HG02938 (cell line): ENCODE data around the gene SPTY2D1.
"Not testable (repeated sequence)": the region's sequence is repeated elsewhere in the genome, so short reads cannot be mapped to it uniquely, and the experiment has no call there.

Experiments
- ATAC-seq: cut with Tn5 transposase; IDR thresholded peaks from one replicate; pipeline ENCODE4 v1.9.1; 2021; ENCODE audit warnings: mild to moderate bottlenecking, moderate library complexity; ENCODE audit not compliant: unreplicated experiment

SPTY2D1 gene

DNA sequence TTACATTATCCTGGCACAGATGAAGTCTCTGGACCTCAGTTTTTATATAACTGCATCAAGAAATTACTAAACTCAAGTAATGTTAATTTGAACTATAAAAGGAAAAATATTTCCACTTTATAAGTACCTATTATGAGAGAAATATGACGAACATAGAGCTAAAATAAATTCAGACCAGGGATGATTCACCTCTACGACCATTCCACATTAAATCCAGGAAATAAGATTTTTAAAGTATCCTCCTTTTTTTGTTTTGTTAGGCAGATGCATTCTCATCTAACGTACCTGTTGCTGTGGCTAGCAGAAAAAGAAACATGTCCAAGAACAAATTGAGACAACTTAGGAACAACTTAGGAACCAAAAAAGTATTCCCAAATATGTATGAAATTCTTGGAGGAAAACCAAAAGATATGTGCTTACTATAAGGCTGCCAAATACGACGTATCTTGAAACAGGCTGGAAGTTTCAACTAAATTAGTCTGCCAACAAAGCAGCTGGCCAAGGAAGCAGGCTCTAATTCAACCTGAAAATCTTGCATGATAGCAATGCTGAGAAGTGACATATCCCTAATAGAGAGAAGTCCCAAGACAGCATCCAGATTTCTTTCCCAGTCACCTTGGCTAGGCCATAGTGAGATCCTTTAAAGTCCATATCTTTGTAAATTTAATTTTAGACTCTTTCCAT is 15.7 kb downstream of the SPTY2D1 start:
- no peak for ATAC-seq

DNA sequence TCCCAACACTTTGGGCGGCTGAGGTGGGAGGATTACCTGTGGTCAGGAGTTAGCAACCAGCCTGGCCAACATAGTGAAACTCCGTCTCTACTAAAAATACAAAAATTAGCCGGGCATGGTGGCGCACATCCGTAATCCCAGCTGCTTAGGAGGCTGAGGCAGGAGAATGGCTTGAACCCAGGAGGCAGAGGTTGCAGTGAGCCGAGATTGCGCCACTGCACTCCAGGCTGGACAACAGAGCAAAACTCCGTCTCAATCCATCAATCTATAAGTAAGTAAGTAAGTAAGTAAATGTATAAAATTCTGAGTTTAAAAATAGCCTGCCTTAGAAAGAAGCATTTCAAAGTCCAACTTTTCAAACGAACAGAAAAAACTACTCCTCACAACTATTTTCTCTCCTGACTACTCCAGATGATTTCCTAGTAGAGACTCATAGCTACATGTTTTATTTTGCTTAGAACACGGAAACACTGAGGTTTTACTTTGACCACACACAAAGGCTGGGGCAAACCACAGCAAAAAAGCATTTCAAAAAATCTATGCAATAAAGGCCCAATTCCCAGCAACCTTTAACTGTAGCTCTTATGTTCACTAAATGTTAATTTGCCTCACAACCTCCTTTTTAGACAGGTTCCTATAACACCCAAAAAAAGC is 16.3 kb downstream of the SPTY2D1 start:
- ATAC-seq, result peak; percentile 38

DNA sequence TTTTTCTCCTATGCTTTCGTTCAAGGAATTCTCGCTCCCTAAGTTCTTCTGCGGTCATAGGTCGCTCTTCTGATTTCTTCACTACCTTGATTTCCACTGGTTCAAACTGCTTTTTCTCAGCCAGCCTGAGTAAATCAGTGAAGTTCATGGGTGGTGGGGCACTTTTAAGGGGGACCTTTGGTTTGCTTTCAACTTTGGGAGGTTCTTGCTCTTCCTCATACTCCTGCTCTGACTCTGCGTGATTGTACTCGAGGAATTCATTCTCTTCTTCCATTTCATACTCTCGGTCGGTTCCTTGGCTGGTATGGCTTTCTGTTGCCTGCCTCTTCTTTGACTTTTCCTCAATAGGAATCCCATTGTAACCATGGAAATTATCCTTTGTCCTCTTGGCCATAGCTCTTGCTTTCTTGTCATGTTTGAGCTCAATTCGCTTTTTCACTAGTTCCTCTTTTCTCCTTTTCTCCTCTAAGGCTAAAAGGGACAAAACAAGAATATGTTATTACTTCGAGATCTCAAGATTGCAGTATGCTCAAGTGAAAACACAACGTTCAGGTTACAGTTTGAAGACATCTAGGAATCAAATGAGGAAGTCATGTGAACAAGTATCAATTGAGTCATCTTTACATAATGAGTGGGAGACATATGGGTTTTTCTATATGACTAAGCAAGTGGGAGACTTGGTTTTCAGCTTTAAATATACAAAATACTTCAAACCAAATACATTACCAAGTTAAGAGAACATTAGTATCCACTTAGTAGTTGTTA is 18.3 kb downstream of the SPTY2D1 start:
- peak; percentile 96 for ATAC-seq

DNA sequence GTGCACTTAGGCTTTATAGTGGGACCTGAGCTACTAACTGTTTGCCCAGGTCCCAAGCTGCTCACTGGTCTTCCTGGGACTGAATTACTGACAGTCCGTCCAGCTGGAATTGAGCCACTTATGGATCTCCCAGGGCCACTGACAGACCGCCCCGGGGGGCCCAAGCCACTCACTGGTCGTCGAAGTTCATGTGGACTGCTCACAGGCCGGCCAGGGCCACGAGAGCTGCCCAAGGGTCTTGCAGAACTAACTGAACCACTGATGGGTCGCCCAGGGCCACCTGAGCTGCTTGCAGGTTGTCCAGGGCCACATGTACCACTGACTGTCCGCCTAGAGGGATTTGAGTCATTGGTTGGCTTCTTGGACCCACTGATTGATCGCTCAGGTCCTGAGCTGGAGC is 19.5 kb downstream of the SPTY2D1 start:
- no peak for ATAC-seq

DNA sequence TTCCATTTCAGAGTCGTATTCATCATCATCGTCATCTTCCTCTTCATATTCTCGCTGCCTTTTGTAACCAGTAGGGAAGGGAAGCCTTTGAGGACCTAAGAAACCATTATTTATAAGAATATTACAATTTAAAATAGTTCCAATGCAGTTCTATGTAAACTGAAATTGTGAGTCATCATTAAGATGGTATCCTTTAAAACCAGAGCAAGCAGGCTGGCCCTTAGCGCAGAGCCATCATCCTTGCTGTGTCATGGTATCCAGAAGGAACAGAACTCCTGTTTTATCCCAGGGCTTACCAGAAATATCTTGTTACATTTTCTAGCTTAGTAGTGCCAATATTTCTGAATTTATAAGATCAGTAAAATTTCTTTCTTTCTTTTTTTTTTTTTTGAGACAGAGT is 21.7 kb downstream of the SPTY2D1 start:
- no peak for ATAC-seq

DNA sequence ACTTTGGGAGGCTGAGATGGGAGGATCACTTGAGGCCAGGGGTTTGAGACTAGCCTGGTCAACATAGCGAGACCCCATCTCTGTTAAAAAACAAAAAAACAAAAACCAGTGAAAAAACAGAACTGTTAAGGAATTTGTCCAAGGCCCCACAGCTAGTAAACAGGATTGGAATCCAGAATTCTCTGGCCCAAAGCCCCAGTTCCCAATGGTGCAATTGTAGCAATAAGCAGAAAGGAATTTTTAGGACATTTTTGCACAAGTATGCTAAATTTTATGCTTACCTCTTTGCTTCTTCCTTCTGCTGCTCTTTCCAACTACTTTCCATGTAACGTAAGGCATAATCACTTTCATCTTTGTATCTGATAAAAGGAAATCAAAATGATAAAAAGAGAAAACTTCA is 22.9 kb downstream of the SPTY2D1 start:
- ATAC-seq, result no peak

DNA sequence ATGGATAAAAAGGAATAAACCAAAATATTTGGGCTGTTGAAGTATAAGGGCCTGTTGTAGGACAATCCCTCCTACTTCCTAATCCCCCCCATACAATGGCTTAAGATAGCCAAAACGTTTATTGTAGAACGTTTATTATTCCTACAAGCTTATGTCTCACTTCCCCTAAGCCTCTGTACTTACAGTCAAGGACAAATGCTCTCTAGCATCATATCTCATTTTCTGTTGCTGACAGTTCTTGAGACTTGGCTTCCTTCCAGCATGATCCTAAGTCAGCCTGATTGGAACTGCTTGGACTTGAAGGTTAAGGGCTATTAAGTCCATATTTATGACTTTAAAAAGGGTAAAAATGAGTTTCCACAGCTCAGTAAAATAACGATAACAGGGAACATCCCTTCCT is 25.8 kb downstream of the SPTY2D1 start:
- ATAC-seq, result no peak

DNA sequence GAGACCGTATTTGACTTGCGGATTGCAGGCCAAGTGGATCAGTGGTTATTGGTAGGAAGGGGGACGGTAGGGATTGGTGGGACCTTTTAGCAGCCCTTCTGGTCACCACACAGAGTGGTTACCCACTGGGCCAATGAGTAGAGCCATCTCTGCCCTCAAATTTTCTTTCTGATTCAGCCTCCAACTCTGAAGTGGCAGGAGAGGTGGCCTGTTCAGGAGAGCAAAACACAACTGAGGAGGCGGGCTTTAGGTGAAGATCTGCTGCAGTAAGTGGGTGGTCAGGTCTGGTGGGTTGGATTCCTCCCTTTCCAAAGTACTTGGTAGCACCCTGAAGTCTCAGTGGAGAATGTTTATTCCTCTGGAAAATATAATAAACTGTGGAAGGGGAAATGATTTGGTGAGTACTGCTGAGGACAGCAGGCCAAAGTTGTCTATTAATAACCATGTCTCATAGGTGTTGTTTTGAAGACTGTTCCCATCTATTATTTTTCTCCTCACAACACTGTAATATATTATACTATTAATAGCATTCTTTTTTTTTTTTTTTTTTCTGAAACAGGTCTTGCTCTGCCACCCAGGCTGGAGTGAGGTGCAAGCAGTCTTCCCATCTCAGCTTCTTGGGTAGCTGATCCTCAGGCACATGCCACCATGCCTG is 33.1 kb downstream of the SPTY2D1 start:
- no peak for ATAC-seq

DNA sequence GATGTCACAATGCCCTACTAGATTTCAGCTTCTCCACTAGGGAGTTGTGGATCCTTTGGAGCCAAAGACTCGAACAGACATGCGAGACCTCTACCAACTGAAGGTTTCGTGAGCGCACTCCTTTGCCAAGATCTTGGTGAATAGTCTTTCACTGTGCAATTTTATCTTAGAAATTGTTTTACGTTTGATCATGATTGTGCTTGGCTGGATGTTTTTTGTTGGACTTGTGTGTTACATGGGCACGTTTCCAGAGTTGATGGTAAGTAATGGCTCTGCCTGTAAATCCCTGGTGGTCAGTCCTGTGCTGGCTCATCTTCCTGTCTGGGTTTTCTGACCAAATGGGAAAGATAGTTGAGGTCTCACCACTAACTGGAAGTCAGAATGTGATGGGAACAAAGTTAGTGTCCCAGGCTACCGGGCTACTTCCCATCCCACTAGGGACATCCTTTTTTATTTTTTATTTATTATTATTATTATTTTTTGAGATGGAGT is 34.4 kb downstream of the SPTY2D1 start, which contains the start of gene MISFA:
TSS of gene MISFA (plus strand) at position 51 of the 492 bp plus-strand sequence. CDS start at position 191, 140 bp downstream.
- ATAC-seq, result no peak

DNA sequence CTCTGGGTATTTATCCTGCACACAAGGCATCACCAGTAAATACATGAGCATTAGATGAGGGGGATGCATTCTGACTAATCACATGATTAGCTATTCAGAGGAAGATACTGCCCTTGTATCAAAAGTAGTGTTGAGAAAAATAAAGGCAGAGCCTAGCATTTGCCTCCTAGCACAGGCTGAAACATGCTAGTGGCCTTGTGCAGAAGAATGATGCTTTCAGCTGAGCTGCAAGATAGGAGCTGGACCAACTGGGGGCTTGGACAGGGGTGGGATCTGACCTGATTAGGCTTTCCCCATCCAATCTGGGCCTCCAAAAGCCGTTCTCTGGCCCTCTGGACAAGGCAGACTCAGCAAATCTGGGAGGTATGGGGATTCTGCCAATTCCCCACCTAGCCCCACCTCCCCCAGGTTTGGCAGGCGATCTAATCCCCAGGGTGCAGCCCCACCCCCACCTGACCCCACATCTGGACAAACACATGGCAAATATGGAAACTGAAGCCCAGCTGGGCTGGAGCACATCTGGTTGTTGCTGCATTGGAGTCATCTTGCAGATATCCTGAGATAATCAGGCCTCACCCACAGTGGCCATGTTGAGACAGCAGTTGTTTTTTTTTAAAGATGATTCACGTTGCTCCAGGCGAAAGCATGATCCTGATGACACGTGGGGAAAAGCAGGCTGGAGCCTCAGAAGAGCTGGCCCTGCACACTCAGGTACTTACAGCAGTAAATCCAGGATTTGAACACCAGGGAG is 39.0 kb downstream of the SPTY2D1 start:
- no peak for ATAC-seq

DNA sequence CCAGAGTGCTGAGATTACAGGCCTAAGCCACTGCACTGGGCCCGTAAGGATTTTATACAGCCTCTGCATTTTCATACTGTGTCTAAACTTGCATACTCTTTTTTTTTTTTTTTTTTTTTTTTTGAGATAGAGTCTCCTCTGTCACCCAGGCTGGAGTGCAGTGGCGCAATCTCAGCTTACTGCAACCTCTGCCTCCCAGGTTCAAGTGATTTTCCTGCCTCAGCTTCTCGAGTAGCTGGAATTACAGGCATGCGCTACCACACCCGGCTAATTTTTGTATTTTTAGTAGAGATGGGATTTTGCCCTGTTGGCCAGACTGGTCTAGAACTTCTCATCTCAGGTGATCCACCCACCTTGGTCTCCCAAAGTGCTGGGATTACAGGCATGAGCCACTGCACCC is 40.1 kb downstream of the SPTY2D1 start:
- not testable (repeated sequence) for ATAC-seq

DNA sequence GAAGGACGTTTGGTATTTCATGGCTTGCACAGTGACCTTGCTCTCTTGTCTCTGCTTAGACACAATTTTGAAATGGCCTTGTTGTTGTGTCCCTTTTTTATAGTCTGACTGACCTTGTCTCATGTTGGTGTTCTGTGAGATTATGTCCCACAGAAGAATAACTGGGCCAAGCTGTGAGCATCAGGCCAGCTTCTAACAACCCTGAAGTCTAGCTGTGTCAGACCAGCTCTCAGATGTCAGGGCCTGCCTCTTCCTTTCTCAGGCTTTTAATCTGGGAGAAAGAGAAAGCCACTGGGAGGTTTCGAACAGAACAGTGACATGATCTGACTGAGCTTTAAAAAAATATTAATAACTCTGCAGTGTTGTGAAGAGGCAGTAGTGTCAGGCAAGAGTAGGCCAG is 43.6 kb downstream of the SPTY2D1 start:
- no peak for ATAC-seq

DNA sequence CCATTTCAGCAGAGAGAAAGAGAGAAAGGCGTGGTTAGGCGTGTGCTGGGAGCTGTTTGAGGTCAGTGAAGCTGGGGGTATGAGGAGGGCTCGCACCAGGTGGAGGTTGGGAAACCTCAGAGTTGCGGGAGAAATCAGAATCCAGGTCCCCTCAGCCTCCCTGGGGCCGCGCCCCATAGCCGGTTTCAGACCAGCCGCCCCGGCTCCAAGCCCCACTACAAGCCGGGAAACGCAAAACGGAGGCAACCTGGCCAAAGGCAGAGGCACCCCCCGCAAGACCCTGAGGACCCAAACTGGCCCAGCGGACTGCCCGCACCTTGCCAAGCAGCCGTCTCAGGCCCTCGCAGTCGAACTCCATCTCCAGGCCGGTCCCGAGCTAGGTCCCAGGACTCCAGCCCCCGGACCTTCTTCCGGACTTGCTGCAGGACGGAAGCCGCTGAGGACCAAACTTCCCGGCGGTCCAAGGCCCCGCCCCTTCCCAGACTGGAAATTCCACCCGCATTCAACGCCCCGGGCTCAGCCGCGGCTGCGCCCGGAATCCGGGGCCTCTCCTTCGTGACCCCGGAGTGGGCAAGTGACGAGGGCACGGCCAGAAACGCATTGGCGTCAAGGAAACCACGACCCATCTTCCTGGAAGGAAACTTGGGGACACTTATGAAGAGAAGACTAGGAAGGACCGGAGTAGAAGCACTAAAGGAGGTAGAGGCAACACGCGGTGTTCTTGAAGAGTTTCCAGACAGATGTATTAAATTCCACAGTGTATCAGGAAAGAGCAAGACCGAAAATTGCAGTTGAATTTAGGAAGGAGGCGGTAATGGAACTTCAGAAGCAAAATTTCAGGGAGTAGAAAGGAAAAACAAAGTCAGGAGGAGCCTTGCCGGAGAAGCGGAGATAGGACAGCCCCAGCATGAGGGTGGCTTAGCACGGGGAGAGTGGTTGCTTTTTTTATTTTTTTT is 45.6 kb downstream of the SPTY2D1 start, which contains the start of gene UEVLD:
TSS of gene UEVLD (minus strand) at position 438 of the 956 bp plus-strand sequence. CDS start at position 358, 80 bp downstream.
- peak; percentile 46 for ATAC-seq

DNA sequence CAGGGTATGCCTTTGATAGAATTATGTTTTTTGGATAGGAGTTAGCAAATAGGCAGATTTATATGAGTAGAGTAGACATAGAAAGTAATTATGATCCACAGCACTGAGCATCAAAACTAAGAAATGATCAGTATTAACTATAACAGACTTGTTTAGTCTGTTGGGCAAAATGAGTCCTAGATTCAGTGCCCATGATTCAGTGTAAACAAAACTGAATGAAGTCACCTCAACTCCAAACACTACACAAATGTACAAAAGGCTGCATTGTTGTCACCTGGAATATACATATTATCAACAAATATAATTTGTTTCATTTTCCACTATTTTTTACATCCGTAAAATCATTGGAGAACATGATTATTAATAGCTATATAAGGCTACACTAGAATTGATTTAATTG is 52.3 kb downstream of the SPTY2D1 start:
- ATAC-seq, result no peak

DNA sequence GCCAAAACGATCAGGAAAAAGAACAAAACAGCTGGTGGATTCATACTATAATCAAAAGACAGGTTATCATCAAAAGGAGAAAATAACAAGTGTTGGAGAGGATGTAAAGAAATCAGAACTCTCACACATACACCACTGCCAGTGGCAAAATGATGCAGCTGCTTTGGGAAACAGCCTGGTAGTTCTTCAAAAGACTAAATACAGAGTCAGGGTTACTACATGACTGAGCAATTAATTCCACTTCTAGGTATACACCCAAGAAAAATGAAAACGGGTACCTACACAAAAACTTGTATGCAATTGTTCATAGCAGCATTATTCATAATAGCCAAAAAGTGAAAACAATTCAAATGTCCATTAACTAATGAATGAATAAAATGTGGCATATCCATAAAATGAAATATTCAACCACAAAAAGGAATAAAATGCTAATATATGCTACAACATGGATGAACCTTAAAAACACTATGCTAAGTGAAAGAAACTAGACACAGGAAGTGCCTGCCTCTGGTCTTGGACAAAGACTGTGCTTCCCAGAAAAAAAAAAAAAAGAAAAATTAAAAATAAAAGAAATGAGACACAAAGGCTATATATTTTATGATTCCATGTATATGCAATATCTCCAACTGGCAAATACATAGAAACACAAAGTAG is 53.9 kb downstream of the SPTY2D1 start:
- ATAC-seq, result no peak

DNA sequence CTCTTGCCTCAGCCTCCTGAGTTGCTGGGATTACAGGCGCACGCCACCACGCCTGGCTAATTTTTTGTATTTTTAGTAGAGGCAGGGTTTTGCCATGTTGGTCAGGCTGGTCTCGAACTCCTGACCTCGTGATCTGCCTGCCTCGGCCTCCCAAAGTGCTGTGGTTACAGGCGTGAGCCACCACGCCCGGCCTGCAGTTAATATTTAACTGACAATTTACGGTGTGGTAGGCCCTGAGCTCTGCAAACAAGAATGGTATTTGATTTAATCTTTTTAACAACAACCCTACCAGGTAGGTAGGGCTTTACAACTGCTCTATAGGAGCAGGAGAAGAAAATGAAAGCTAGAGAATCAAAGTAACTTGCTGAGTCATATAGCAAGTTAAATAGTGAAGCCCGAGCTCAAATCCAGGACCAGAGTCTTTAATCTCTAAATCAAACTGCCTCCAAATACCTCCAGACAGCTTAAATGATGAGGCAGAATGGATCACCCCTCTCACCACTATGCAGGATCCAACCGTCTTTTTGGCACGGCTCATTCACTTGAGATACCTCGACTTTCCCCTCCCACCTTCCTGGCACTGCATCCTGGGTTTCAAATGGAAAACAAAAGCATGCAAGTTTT is 55.1 kb downstream of the SPTY2D1 start:
- no peak for ATAC-seq

DNA sequence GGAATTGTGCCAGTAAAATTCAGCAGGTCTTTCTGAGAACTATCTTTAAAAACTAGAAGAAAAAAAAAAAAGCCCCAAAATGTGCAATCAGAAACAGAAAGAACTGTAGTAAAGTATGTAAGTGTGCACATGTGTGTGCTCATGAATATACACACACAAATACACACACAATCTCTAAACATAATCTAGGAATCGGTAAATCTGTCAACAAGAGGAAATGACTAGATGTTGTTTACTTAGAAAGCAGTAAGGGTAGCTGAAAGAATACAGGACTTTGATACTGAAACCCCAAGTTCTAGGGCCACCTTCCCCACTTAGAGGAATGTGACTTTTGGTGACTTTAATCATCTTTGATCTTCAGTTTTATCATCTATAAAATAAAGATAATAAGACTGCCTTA is 58.8 kb downstream of the SPTY2D1 start:
- no peak for ATAC-seq

DNA sequence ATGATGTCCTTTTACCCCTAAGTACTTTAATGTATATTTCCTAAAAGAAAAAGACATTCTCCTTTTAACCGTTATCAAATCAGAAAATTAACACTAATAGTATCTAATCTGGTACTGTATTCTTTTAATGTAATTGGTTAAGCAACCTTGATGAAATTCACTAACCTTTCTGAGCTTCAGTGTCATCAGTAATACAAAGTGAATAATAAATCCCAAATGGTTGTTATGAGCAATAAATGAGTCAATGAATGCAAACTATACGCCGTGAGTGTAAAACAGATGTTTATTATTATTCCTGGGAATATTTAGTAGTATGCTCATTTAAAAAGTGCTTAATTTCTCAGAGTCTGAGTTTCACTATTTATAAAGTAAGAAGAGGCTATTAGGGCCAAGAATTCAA is 67.1 kb downstream of the SPTY2D1 start:
- no peak for ATAC-seq
